ENCODE measurements around the gene CYTH1.
A peak's percentile ranks its signal among the peaks of the same experiment; 100 is the strongest.

CYTH1 gene

GRCh38 chr17:78689029-78689428 is 93.0 kb downstream of the CYTH1 start:
- no peaks in the 10 kb centered on the region for H3K27me3 ChIP-seq
- H3K36me3 ChIP-seq: no peaks in the 10 kb centered on the region; the same call in 1 of the 2 replicates
- no peaks in the 10 kb centered on the region for H3K9me3 ChIP-seq
- no peak for DNase-seq
- no peak overlapping the region for H3K4me3 ChIP-seq (ENCODE audit: low read depth, low read length)
- no peaks in the 10 kb centered on the region for H3K4me1 ChIP-seq
- peak; percentile 24 for TF ChIP-seq CTCF (IDR thresholded peaks at IDR 0.05; ENCODE audit: low read depth, low read length)

DNA sequence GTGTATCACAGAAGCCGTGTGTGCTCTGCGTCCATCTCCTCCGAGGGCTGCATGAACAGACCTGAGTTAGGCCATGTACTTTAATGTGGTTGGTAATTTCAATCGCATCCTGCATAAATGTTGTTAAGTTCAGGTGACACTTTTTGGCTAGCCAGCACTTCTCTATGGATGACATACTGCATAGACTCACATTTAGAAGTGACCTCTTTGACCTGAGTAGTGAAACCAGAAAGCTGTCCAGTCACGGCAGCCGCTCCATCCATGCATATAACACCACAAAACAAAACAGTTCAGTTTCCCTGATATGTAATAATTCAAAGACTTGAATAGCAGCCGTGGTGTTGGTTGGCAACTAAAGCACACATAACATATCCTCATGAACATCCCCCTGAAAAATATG is 94.1 kb downstream of the CYTH1 start:
- no peak for TF ChIP-seq CTCF (IDR thresholded peaks at IDR 0.05; ENCODE audit: low read depth, low read length)
- DNase-seq: no peak
- H3K4me3 ChIP-seq (ENCODE audit: low read depth, low read length): no peak overlapping the region
- no peaks in the 10 kb centered on the region for H3K27me3 ChIP-seq
- H3K36me3 ChIP-seq: no peaks in the 10 kb centered on the region; the same call in 1 of the 2 replicates
- no peaks in the 10 kb centered on the region for H3K4me1 ChIP-seq
- no peaks in the 10 kb centered on the region for H3K9me3 ChIP-seq

GRCh38 chr17:78687125-78687524 is 94.9 kb downstream of the CYTH1 start:
- Histone ChIP-seq H3K9me3 (no peaks in the 10 kb centered on the region), H3K36me3 (no peaks in the 10 kb centered on the region; the same call in none of the 2 replicates), H3K4me3 (ENCODE audit: low read depth, low read length) (no peak overlapping the region), H3K27me3 (no peaks in the 10 kb centered on the region), H3K4me1 (no peaks in the 10 kb centered on the region)
- no peak for TF ChIP-seq CTCF (IDR thresholded peaks at IDR 0.05; ENCODE audit: low read depth, low read length)
- DNase-seq: no peak

GRCh38 chr17:78684026-78684425 is 98.0 kb downstream of the CYTH1 start:
- peaks cover 11% of the 10 kb centered on the region for H3K36me3 ChIP-seq

GRCh38 chr17:78683408-78683961 is 98.6 kb downstream of the CYTH1 start:
- Histone ChIP-seq H3K4me1 (no peaks in the 10 kb centered on the region), H3K9me3 (no peaks in the 10 kb centered on the region), H3K36me3 (peaks cover 12% of the 10 kb centered on the region), H3K4me3 (ENCODE audit: low read depth, low read length) (no peak overlapping the region), H3K27me3 (no peaks in the 10 kb centered on the region)
- no peak for TF ChIP-seq CTCF (IDR thresholded peaks at IDR 0.05; ENCODE audit: low read depth, low read length)
- DNase-seq: no peak

More at GRCh38 chr17:78684026-78684425, 98.0 kb downstream of the CYTH1 start:
- TF ChIP-seq CTCF (IDR thresholded peaks at IDR 0.05; ENCODE audit: low read depth, low read length): no peak
- no peak for DNase-seq
- Histone ChIP-seq H3K4me1 (no peaks in the 10 kb centered on the region), H3K27me3 (no peaks in the 10 kb centered on the region), H3K9me3 (no peaks in the 10 kb centered on the region), H3K4me3 (ENCODE audit: low read depth, low read length) (no peak overlapping the region)

DNA sequence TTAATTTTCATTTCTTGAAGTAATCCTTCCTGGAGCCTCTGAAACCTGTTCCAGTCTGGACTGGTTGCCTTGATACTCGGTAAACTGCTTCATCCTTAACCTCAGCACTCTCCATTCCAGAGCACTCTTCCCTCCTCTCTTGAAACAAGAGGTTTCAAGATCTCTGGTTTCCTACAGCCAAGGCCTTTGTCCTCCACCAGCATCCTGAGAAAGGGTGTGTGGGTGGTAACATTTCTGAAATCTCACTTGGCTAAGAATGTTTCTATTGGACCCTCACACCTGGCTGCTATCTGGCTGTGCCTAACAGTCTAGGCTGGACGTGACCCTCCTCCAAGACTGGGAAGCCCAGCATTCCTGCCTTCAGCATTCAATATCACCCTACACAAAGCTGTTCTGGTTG is 99.7 kb downstream of the CYTH1 start:
- Histone ChIP-seq H3K4me3 (ENCODE audit: low read depth, low read length) (no peak overlapping the region), H3K4me1 (no peaks in the 10 kb centered on the region), H3K36me3 (peaks cover 18% of the 10 kb centered on the region), H3K9me3 (no peaks in the 10 kb centered on the region), H3K27me3 (no peaks in the 10 kb centered on the region)
- no peak for TF ChIP-seq CTCF (IDR thresholded peaks at IDR 0.05; ENCODE audit: low read depth, low read length)
- no peak for DNase-seq
